ENCODE measurements around the gene GHDC. TPM values are rescaled to one million over a fixed set of nuclear protein-coding genes. Genes with fewer than 3 reads are reported as not detected.

The GHDC gene
- total and polyA plus RNA-seq, 7 donors = 4.7 to 11.5 (median 7.7) TPM

DNA sequence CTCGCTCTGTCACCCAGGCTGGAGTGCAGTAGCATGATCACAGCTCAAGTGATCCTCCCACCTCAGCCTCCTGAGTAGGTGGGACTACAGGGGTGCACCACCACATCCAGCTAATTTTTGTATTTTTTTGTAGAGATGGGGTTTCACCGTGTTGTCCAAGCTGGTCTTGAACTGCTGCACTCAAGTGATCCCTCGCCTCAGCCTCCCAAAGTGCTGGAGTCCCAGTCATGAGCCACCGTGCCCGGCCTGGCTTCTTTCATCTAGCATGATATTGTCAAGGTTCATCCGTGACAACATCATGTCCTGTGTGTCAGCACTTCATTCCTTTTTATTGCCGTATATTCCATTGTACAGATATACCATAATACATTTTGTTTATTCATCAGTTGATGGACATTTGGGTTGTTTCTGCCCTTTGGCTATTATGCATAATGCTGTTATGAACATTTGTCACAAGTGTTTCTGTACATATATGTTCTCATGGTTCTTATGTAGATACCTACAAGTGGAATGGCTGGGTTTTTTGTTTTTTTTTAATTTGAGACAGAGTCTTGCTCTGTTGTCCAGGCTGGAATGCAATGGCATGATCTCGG is 3.4 kb upstream of the GHDC start:
- Histone ChIP-seq H3K27ac (no peak overlapping the region), H3K4me1 (peaks cover 10% of the 10 kb centered on the region), H3K27me3 (ENCODE audit: insufficient read depth in 3 of 3, low read length in 2 of 3) (no peaks in the 10 kb centered on the region), H3K9me3 (no peaks in the 10 kb centered on the region), H3K36me3 (ENCODE audit: insufficient read depth in 1 of 2, low read depth in 1 of 2) (peaks cover 0 to 34% of the 10 kb centered on the region in 2 donors), H3K4me3 (no peak overlapping the region)
- TF ChIP-seq CTCF (IDR thresholded peaks at IDR 0.05) = no peak
- 92 to 93% (median 92%) methylated on average over 8 of the region's 8 CpGs for WGBS, 3 donors
- ATAC-seq = no peak
- no peak for DNase-seq
- intact Hi-C loops (cut with DNase I) = no loop called here

GRCh38 chr17:42193216-42193968 is 902 bp downstream of the GHDC start:
- peak overlapping the region; percentile 68 for H3K4me3 ChIP-seq
- intact Hi-C loops (cut with DNase I) = no loop called here
- H3K27me3 ChIP-seq (ENCODE audit: insufficient read depth in 3 of 3, low read length in 2 of 3) = no peaks in the 10 kb centered on the region
- DNase-seq (no peak), ATAC-seq (peak in 1 of 4 donors; percentile 8)
- H3K27ac ChIP-seq = peak overlapping the region; percentile 81
- WGBS, 3 donors = 39 to 58% (median 49%) methylated on average over 12 of the region's 12 CpGs
- no peaks in the 10 kb centered on the region for H3K9me3 ChIP-seq
- peaks cover 12% of the 10 kb centered on the region for H3K4me1 ChIP-seq
- no peak for TF ChIP-seq CTCF (IDR thresholded peaks at IDR 0.05)
- peaks cover 0 to 6% of the 10 kb centered on the region in 2 donors for H3K36me3 ChIP-seq (ENCODE audit: insufficient read depth in 1 of 2, low read depth in 1 of 2)

DNA sequence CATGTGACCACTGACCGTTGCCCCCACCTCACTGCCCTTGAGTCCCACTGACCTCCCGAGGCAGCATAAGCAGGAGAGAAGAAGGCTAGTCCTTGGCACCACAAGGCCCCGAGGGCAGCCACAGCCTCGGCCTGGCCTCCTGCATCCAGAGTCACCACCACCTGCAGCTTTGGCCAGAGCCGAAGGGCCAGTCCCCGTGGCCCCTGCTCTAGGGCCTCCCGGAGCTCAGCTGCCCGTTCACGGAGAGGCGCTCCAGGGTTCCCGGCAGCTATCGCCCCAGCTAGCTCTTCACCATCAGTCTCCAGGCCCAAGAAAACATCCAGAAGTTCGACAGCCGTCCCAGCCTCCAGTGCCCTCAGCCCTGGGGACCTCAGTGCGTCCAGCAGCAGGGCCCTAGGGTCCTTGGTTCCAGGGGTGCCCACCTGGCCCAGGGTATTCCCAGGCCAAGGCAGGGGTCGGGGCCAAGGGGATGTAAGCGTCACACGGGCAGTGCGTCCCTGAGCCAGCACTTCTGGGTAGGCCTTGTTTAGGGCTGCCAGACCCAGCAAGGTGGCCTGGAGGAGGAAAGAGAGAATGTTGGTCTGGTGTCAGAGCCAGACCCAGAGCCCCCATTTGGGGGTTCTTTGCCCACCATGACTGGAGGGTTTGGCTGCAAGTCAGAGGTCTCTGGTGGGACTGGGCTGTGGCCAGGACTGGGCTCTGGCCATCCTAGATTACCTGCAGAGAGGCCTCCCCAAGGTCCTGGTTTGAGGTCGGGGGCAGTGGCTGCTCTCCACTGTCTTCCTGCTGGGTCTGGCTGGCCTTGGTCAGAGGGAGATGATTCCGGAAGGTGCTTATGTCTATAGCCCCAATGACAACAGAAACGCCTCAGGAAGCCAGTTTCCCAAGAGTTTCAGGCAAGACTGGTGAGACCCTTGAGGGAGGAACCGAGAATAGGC is 1.8 kb downstream of the GHDC start:
- intact Hi-C loops (cut with DNase I) = no loop called here
- H3K4me1 ChIP-seq = peaks cover 12% of the 10 kb centered on the region
- 86 to 89% (median 89%) methylated on average over 17 to 23 of the region's 23 CpGs for WGBS, 3 donors
- no peak overlapping the region for H3K4me3 ChIP-seq
- no peaks in the 10 kb centered on the region for H3K27me3 ChIP-seq (ENCODE audit: insufficient read depth in 3 of 3, low read length in 2 of 3)
- no peak for TF ChIP-seq CTCF (IDR thresholded peaks at IDR 0.05)
- no peak for DNase-seq
- no peak overlapping the region for H3K27ac ChIP-seq
- ATAC-seq = no peak
- H3K36me3 ChIP-seq (ENCODE audit: insufficient read depth in 1 of 2, low read depth in 1 of 2) = peaks cover 0 to 6% of the 10 kb centered on the region in 2 donors
- H3K9me3 ChIP-seq = no peaks in the 10 kb centered on the region

- ATAC-seq (no peak), DNase-seq (peak in 1 of 2 donors; percentile 19)
- Histone ChIP-seq H3K9me3 (no peaks in the 10 kb centered on the region), H3K27ac (no peak overlapping the region), H3K4me3 (no peak overlapping the region), H3K27me3 (ENCODE audit: insufficient read depth in 3 of 3, low read length in 2 of 3) (no peaks in the 10 kb centered on the region), H3K36me3 (ENCODE audit: insufficient read depth in 1 of 2, low read depth in 1 of 2) (peaks cover 0 to 6% of the 10 kb centered on the region in 2 donors), H3K4me1 (peaks cover 12% of the 10 kb centered on the region)
- no peak for TF ChIP-seq CTCF (IDR thresholded peaks at IDR 0.05)
- 93 to 100% (median 96%) methylated on average over 5 of the region's 5 CpGs for WGBS, 3 donors
- intact Hi-C loops (cut with DNase I) = no loop called here
Observed at GRCh38 chr17:42191275-42191608, 3.1 kb downstream of the GHDC start.

All from psoas muscle (tissue), 8 donors.